HepG2 (cell line): ENCODE measurements around the gene GTF2I.

Source experiments
- JUNB ChIP-seq: sonication (generic); formaldehyde crosslinking; IDR thresholded peaks from 2 replicates; pipeline ENCODE4 v1.8.0; 2022; ENCODE audit warnings: missing genetic modification reagents, mild to moderate bottlenecking, borderline replicate concordance
- RXRA ChIP-seq: sonication (generic); formaldehyde crosslinking; IDR thresholded peaks from 2 replicates; pipeline ENCODE4 v1.5.1; 2020; ENCODE audit warnings: missing genetic modification reagents
- SMARCE1 ChIP-seq: fragments of 450-650 bp; IDR thresholded peaks from 2 replicates; pipeline ENCODE4 v1.6.1; 2017; ENCODE audit warnings: borderline replicate concordance
- SRF ChIP-seq: IDR thresholded peaks from 2 replicates; pipeline ENCODE4 v1.6.1; 2011; ENCODE audit warnings: mild to moderate bottlenecking, low read depth, low read length, moderate library complexity
- ZFP1 ChIP-seq: IDR thresholded peaks from 2 replicates; pipeline ENCODE4 v1.6.1; 2016
- TF ChIP-seq, protein P1 (sequence below): IDR thresholded peaks from 2 replicates; pipeline ENCODE4 v1.6.1; 2012; ENCODE audit warnings: low read depth, low read length, improper control_type of control experiment

DNA sequence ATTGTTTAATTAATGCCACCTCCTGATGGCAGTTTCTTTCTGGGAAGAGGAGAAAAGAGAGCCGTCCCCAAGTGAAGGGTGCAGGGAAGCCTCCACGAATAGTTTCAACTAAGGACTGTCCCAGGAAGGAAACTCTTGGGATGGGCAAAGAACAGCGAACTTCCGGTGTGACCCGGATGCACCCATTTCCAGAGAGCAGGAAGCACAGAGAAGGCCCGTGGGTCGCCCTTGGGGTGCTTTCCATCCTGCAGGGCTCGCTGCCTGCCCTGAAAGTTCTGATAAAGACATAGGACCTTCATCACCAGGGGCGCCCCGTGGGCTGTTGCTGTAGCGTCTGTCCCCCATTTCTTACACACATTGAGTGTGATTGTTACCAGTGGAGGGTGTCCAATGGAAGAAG lies 27.0 kb downstream of the GTF2I start:
- TF ChIP-seq RXRA (CRISPR knock-in tag) (no peak), SMARCE1 (no peak), SRF (no peak), JUNB (CRISPR knock-in tag) (no peak), ZFP1 (no peak)
- TF ChIP-seq, protein P1, sequence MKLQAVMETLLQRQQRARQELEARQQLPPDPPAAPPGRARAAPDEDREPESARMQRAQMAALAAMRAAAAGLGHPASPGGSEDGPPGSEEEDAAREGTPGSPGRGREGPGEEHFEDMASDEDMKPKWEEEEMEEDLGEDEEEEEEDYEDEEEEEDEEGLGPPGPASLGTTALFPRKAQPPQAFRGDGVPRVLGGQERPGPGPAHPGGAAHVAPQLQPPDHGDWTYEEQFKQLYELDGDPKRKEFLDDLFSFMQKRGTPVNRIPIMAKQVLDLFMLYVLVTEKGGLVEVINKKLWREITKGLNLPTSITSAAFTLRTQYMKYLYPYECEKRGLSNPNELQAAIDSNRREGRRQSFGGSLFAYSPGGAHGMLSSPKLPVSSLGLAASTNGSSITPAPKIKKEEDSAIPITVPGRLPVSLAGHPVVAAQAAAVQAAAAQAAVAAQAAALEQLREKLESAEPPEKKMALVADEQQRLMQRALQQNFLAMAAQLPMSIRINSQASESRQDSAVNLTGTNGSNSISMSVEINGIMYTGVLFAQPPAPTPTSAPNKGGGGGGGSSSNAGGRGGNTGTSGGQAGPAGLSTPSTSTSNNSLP: no peak
